Upper lobe of right lung (tissue), 1 donor: ENCODE measurements around the gene LELP1. TPM values are rescaled to one million over a fixed set of nuclear protein-coding genes. Genes with fewer than 3 reads are reported as not detected.
"Not testable (repeated sequence)": the region's sequence is repeated elsewhere in the genome, so short reads cannot be mapped to it uniquely, and the experiment has no call there.

ENCODE experiments used
- ATAC-seq: fragments of 200-7000 bp; cut with Tn5 transposase; one replicate; pipeline ENCODE4 v1.9.1; 2020; ENCODE audit warnings: mild to moderate bottlenecking, moderate library complexity
- DNase-seq: peaks from one replicate; pipeline ENCODE4 v3.0.0-alpha.2; 2020
- H3K27ac ChIP-seq: fragments of 200-600 bp; one replicate; pipeline ENCODE4 v1.8.0; 2022
- H3K27me3 ChIP-seq: fragments of 200-600 bp; one replicate; pipeline ENCODE4 v1.8.0; 2022; ENCODE audit warnings: mild to moderate bottlenecking
- H3K36me3 ChIP-seq: fragments of 200-600 bp; one replicate; pipeline ENCODE4 v1.8.0; 2022
- H3K4me1 ChIP-seq: fragments of 200-600 bp; one replicate; pipeline ENCODE4 v1.8.0; 2022
- H3K4me3 ChIP-seq: fragments of 200-600 bp; one replicate; pipeline ENCODE4 v1.8.0; 2022; ENCODE audit warnings: mild to moderate bottlenecking
- H3K9me3 ChIP-seq: fragments of 200-600 bp; one replicate; pipeline ENCODE4 v1.8.0; 2022
- intact Hi-C: fragments of 100-400 bp; cut with DNase I; formaldehyde crosslinking; loops from one replicate; pipeline ENCODE4 v1.11.0; 2022
- total RNA-seq: library from RNA; stranded (reverse); fragmentation: NEBNext Ultra II Directional; extraction: Animal tissue kit (Norgen Biotek cat#: 25700); gene quantifications from one replicate; pipeline ENCODE4 v1.2.1, GENCODE V29; 2021
- TF ChIP-seq, protein P1 (sequence below): fragments of 200-600 bp; IDR thresholded peaks from one replicate; pipeline ENCODE4 v1.8.0; 2022; ENCODE audit warnings: antibody characterized with exemption
- donor health status: DM: no; HTN: yes; CAD: no; lungs with severe emphysema.

The LELP1 gene
- total RNA-seq, 1 donor from 2014 or later, result not detected

DNA sequence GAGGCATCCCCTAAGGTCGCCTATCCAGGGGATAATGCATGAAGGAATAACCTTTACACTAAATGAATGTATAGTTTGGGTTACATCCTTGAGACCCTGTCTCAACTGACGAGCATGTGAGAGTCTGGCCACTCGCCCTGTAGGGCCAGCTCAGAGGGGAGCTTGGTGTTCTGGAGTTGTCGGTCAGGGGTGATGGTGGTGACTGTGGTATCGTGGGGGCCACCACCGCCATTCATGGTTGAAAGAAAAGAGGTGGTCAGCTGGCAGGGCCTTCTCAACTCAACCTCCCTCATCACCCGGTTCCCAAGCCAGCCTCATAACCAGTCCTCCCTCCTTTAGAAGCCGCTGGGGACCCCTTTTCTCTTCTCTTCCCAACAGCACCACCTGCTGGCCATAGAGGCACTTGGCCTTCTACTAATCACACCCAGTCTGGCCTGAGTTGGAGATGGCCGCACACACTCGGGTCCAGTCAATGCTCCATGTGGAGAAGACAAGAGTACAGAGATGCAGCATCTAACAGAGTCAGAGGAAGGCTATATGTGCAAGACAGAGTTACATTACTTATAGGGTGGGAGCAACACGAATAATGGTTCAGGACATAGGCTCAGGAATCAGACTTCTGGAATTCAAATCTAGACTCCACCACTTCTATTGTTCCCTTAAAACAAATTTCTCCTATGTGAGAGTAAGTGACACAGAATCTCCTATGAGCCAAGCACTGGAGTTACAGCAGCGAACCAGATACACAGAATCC lies 26.0 kb downstream of the LELP1 start:
- H3K4me3 ChIP-seq, H3K27me3 ChIP-seq, DNase-seq, intact Hi-C loops, H3K27ac ChIP-seq, H3K36me3 ChIP-seq, H3K9me3 ChIP-seq, H3K4me1 ChIP-seq: not testable (repeated sequence)
- ATAC-seq, result peak; percentile 72
- TF ChIP-seq, protein P1, sequence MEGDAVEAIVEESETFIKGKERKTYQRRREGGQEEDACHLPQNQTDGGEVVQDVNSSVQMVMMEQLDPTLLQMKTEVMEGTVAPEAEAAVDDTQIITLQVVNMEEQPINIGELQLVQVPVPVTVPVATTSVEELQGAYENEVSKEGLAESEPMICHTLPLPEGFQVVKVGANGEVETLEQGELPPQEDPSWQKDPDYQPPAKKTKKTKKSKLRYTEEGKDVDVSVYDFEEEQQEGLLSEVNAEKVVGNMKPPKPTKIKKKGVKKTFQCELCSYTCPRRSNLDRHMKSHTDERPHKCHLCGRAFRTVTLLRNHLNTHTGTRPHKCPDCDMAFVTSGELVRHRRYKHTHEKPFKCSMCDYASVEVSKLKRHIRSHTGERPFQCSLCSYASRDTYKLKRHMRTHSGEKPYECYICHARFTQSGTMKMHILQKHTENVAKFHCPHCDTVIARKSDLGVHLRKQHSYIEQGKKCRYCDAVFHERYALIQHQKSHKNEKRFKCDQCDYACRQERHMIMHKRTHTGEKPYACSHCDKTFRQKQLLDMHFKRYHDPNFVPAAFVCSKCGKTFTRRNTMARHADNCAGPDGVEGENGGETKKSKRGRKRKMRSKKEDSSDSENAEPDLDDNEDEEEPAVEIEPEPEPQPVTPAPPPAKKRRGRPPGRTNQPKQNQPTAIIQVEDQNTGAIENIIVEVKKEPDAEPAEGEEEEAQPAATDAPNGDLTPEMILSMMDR, result peak; percentile 51

DNA sequence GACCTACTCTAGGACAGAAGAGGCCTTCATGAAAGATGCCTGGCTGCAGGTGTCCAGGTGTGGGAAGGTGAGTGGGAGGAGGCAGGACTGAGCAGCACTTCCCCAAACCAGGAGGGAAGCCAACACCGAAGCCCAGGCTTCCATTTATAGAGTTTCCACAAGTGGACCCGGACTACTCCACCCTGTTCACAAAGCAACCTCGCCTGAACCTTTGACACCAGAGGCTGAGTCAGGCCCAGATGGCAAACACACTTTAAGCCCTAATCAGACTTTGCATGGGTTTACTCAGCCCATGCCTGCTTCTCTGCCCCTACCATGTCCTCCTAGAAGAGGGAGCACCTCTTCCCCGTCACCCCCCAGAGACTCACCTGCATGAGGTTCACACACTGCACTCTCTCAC lies 28.1 kb downstream of the LELP1 start:
- intact Hi-C loops, result no loop called here
- ATAC-seq, result peak; percentile 11
- Histone ChIP-seq H3K36me3 (no peaks in the 10 kb centered on the region), H3K27me3 (peaks cover 14% of the 10 kb centered on the region), H3K4me3 (no peak overlapping the region), H3K4me1 (no peaks in the 10 kb centered on the region), H3K27ac (no peak overlapping the region), H3K9me3 (no peaks in the 10 kb centered on the region)
- TF ChIP-seq, protein P1, result no peak
- no peak for DNase-seq

DNA sequence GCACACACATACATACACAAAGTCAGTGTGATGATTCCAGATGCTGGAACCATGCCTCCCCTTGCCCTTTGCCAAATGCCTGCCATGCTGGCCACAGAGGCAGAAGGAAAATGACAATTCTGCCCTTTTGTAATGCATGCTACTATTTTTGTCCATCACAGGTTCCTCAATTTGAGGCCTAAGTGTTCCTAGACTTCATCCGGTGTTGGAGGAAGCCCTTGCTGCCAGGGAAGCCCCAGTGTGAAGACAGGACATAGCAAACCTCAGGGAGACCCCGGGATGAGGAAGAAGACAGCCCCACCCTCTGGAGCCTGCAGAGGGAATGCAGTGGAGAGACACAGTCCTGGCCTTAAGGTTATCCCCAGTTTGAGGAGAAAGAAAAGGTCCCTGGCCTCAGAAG lies 28.6 kb downstream of the LELP1 start:
- Histone ChIP-seq H3K27ac (no peak overlapping the region), H3K27me3 (peaks cover 12% of the 10 kb centered on the region), H3K4me1 (no peaks in the 10 kb centered on the region), H3K9me3 (no peaks in the 10 kb centered on the region), H3K4me3 (no peak overlapping the region), H3K36me3 (no peaks in the 10 kb centered on the region)
- ATAC-seq (peak; percentile 57), DNase-seq (no peak)
- intact Hi-C loops, result no loop called here
- TF ChIP-seq, protein P1, result no peak

DNA sequence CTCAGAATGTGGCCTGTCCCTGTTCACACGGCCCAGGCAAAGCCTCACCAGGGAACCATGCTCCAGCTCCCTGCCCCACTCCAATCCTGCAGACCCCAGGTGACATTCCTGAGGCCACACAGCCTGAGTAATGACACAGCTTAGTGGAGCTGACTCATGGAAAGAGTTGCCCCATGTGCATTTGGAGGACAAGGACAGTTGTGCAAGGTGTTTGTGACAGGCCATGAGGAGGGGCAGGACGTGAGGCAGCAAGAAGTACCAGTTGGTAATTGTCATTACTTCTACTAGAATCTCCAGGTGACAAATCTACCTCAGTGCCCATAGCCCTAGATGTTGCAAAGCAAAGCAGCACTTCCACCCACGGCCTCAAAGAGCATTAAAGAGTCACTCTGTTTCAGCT lies 29.3 kb downstream of the LELP1 start:
- H3K27ac ChIP-seq, result no peak overlapping the region
- TF ChIP-seq, protein P1, result no peak
- no peak overlapping the region for H3K4me3 ChIP-seq
- ATAC-seq (peak; percentile 37), DNase-seq (no peak)
- intact Hi-C loops, result no loop called here
- H3K9me3 ChIP-seq, result no peaks in the 10 kb centered on the region
- no peaks in the 10 kb centered on the region for H3K36me3 ChIP-seq
- peaks cover 9% of the 10 kb centered on the region for H3K27me3 ChIP-seq
- H3K4me1 ChIP-seq, result no peaks in the 10 kb centered on the region

GRCh38 chr1:153233448-153233847 lies 30.2 kb downstream of the LELP1 start:
- ATAC-seq, result no peak
- Histone ChIP-seq H3K27ac (no peak overlapping the region), H3K4me3 (no peak overlapping the region), H3K9me3 (no peaks in the 10 kb centered on the region), H3K36me3 (no peaks in the 10 kb centered on the region), H3K27me3 (peaks cover 9% of the 10 kb centered on the region), H3K4me1 (no peaks in the 10 kb centered on the region)
- TF ChIP-seq, protein P1, result no peak
- no peak for DNase-seq
- intact Hi-C loops, result no loop called here
